CD4-positive, alpha-beta T cell treated with Interleukin-10 for 1 hour (primary cell): ENCODE measurements around the gene LRIG1.

Experiments
- DNase-seq: peaks from one replicate; pipeline ENCODE4 v3.0.0-alpha.2; 2020

The LRIG1 gene

GRCh38 chr3:66466606-66467270 is 34.1 kb downstream of the LRIG1 start:
- DNase-seq, result no peak

GRCh38 chr3:66465587-66465986 is 35.2 kb downstream of the LRIG1 start:
- no peak for DNase-seq

GRCh38 chr3:66465034-66465433 is 35.8 kb downstream of the LRIG1 start:
- DNase-seq, result no peak

GRCh38 chr3:66464512-66464894 is 36.3 kb downstream of the LRIG1 start:
- no peak for DNase-seq

GRCh38 chr3:66463730-66464511 is 36.9 kb downstream of the LRIG1 start:
- no peak for DNase-seq

GRCh38 chr3:66463054-66463631 is 37.7 kb downstream of the LRIG1 start:
- DNase-seq, result no peak

- no peak for DNase-seq
These were observed 43.6 kb downstream of the LRIG1 start for GRCh38 chr3:66457252-66457651.

GRCh38 chr3:66456711-66457173 is 44.1 kb downstream of the LRIG1 start:
- DNase-seq, result peak; percentile 15

- no peak for DNase-seq
These were observed 46.4 kb downstream of the LRIG1 start for GRCh38 chr3:66454464-66454859.

GRCh38 chr3:66453651-66454463 is 47.0 kb downstream of the LRIG1 start:
- DNase-seq, result no peak

- no peak for DNase-seq
These were observed 48.4 kb downstream of the LRIG1 start for GRCh38 chr3:66452303-66453011.

- DNase-seq, result no peak
These were observed 49.1 kb downstream of the LRIG1 start for GRCh38 chr3:66451766-66452165.

- DNase-seq, result no peak
These were observed 50.3 kb downstream of the LRIG1 start for GRCh38 chr3:66450390-66451022.

- DNase-seq, result no peak
These were observed 51.3 kb downstream of the LRIG1 start for GRCh38 chr3:66449411-66449974.

GRCh38 chr3:66444146-66444644 is 56.6 kb downstream of the LRIG1 start:
- no peak for DNase-seq

GRCh38 chr3:66443118-66443803 is 57.6 kb downstream of the LRIG1 start:
- no peak for DNase-seq

- no peak for DNase-seq
These were observed 58.3 kb downstream of the LRIG1 start for GRCh38 chr3:66442254-66443117.

GRCh38 chr3:66441692-66442091 is 59.1 kb downstream of the LRIG1 start:
- no peak for DNase-seq

GRCh38 chr3:66441129-66441528 is 59.7 kb downstream of the LRIG1 start:
- DNase-seq, result no peak
